Measurements from ENCODE around the gene ARL8A.

DNA sequence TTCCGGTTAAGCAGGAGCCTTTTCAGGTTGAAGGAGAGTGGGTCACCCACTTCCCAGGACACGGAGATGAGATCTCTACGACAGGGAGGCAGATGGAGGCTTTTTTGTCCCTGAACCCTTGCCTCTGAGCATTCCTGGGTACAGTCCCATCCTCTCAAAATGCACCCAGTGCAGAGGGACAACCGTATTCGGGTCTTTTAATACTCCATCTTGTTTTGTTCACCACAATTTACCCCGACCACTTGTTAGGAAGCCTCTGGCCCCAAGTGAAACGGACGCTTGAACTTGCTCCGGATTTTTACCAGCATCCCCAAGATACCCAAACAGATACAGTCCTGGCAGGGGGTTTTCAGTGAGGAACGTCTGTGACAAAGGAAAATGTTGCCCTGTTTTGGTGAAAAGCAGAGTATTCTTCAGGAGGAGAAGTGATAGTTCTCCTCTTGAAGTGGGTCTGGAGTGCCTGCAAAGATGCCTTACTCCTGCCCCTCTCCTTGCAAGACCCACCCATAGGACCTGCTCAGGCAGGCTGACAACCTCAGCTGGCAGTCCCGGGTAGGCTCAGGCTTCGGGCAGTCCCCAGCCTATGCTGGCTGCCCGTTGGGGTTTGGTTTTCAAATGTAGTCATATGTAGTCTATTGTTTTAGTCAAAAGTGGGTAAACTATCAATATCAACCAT, 669 bp upstream of the ARL8A start:
- TF ChIP-seq, protein P1, sequence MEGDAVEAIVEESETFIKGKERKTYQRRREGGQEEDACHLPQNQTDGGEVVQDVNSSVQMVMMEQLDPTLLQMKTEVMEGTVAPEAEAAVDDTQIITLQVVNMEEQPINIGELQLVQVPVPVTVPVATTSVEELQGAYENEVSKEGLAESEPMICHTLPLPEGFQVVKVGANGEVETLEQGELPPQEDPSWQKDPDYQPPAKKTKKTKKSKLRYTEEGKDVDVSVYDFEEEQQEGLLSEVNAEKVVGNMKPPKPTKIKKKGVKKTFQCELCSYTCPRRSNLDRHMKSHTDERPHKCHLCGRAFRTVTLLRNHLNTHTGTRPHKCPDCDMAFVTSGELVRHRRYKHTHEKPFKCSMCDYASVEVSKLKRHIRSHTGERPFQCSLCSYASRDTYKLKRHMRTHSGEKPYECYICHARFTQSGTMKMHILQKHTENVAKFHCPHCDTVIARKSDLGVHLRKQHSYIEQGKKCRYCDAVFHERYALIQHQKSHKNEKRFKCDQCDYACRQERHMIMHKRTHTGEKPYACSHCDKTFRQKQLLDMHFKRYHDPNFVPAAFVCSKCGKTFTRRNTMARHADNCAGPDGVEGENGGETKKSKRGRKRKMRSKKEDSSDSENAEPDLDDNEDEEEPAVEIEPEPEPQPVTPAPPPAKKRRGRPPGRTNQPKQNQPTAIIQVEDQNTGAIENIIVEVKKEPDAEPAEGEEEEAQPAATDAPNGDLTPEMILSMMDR (IDR thresholded peaks at IDR 0.05 in 8 of 11, conservative IDR thresholded peaks at IDR 0.05 in 3 of 11): no peak
- no peak for TF ChIP-seq POLR2AphosphoS5 (IDR thresholded peaks at IDR 0.05)
